Kidney (tissue), 14 donors: ENCODE data around the gene CSAD. TPM values are rescaled to one million over a fixed set of nuclear protein-coding genes. Genes with fewer than 3 reads are reported as not detected.

Source experiments
- DNase-seq, 5 donors: peaks; one replicate each; pipeline ENCODE4 v3.0.0-alpha.2; 2013 to 2020
- FAIRE-seq: peaks from 2 replicates; lab custom pipeline; 2012; peaks lifted over from hg19 to GRCh38; lab: Jason Lieb, UNC
- H3K27ac ChIP-seq, 2 donors: one replicate each; pipeline ENCODE4 v1.7.0; 2013; ENCODE audit warnings: low read depth in 2 of 2, low read length in 2 of 2, inconsistent platforms in 1 of 2
- H3K27me3 ChIP-seq: one replicate; pipeline ENCODE4 v1.7.1; 2013; ENCODE audit warnings: low read length, inconsistent platforms; ENCODE audit not compliant: control insufficient read depth, insufficient read depth
- H3K36me3 ChIP-seq, 3 donors: one replicate each; pipeline versions ENCODE4 v1.7.0 to v1.7.1; 2013; ENCODE audit warnings: low read length in 3 of 3, control low read depth in 1 of 3, inconsistent platforms in 1 of 3; ENCODE audit not compliant: insufficient read depth in 3 of 3, control insufficient read depth in 2 of 3
- H3K4me1 ChIP-seq, 3 donors: one replicate each; pipeline versions ENCODE4 v1.7.0 to v1.7.1; 2013; ENCODE audit warnings: low read length in 3 of 3, inconsistent platforms in 1 of 3, low read depth in 1 of 3; ENCODE audit not compliant: control insufficient read depth in 2 of 3, insufficient read depth in 2 of 3
- H3K4me3 ChIP-seq, 3 donors: one replicate each; pipeline versions ENCODE4 v1.7.0 to v1.8.1; 2013; ENCODE audit warnings: low read length in 3 of 3, control low read depth in 1 of 3, inconsistent platforms in 1 of 3
- H3K9ac ChIP-seq, 3 donors: one replicate each; pipeline versions ENCODE4 v1.7.0 to v1.7.1; 2013; ENCODE audit warnings: low read length in 3 of 3, control low read depth in 1 of 3, inconsistent platforms in 1 of 3
- H3K9me3 ChIP-seq, 3 donors: one replicate each; pipeline versions ENCODE4 v1.7.0 to v1.7.1; 2013; ENCODE audit warnings: low read length in 3 of 3, control low read depth in 1 of 3, inconsistent platforms in 1 of 3; ENCODE audit not compliant: control insufficient read depth in 2 of 3, insufficient read depth in 1 of 3
- intact Hi-C: fragments of 100-400 bp; cut with DNase I; formaldehyde crosslinking; loops from one replicate; pipeline ENCODE4 v1.11.1; 2022
- polyA plus RNA-seq: library from polyadenylated mRNA; stranded (reverse); fragments of 350-450 nt; fragmentation: Illumina TruSeq; extraction: RNeasy Lipid Tissue Mini Kit (QIAGEN cat#74804); gene quantifications from one replicate; pipeline ENCODE4 v1.2.3, GENCODE V29; 2014; ENCODE audit warnings: low read depth, low replicate concordance; ENCODE audit not compliant: insufficient read depth
- total RNA-seq: library from RNA; stranded (reverse); fragmentation: NEBNext Ultra II Directional; extraction: Animal tissue kit (Norgen Biotek cat#: 25700); gene quantifications from one replicate; pipeline ENCODE4 v1.2.1, GENCODE V29; 2021
- TF ChIP-seq, protein P1 (sequence below): IDR thresholded peaks from 3 replicates; pipeline ENCODE4 v1.5.1; 2012; ENCODE audit warnings: mild to moderate bottlenecking, moderate library complexity, borderline replicate concordance; ENCODE audit not compliant: insufficient read depth; ENCODE audit errors: extremely low read depth
- donor health status: control.
- donor health status: control.
- donor health status: control.
- donor health status: control.
- donor health status: control.
- donor health status: DM: yes; HTN: yes; CAD: no.
- donor health status: Normal renal cell carcinoma (clear cell type).

CSAD gene
- total and polyA plus RNA-seq, 2 donors from 2014 or later = 24.0 to 39.1 TPM

DNA sequence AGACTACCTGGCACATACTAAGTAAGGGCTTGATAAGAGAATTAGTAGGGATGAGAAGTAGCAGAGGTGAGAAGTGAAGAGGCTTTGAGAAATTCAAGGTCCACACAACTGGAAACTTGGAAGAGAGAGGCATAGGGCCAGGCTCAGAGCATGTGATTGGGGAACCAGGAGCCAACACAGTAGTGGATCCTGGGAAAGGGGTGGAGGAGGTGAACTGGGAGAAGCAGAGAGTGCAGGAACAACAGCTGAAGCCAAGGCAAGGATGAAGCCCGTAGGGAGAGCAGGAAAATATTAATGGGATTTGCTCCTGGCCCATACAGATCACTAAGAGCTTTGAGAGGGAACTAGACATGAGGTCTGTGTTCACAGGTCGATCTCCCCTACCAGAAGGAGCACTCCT is 27.7 kb upstream of the CSAD start:
- intact Hi-C loops = no loop called here
- Histone ChIP-seq H3K27me3 (no peaks in the 10 kb centered on the region), H3K4me1 (peaks cover 0 to 9% (median 0%) of the 10 kb centered on the region in 3 donors), H3K9ac (no peak overlapping the region), H3K4me3 (no peak overlapping the region), H3K9me3 (no peaks in the 10 kb centered on the region), H3K36me3 (peaks cover 0 to 5% (median 0%) of the 10 kb centered on the region in 3 donors), H3K27ac (no peak overlapping the region)
- FAIRE-seq (no peak), DNase-seq (no peak)
- TF ChIP-seq, protein P1, sequence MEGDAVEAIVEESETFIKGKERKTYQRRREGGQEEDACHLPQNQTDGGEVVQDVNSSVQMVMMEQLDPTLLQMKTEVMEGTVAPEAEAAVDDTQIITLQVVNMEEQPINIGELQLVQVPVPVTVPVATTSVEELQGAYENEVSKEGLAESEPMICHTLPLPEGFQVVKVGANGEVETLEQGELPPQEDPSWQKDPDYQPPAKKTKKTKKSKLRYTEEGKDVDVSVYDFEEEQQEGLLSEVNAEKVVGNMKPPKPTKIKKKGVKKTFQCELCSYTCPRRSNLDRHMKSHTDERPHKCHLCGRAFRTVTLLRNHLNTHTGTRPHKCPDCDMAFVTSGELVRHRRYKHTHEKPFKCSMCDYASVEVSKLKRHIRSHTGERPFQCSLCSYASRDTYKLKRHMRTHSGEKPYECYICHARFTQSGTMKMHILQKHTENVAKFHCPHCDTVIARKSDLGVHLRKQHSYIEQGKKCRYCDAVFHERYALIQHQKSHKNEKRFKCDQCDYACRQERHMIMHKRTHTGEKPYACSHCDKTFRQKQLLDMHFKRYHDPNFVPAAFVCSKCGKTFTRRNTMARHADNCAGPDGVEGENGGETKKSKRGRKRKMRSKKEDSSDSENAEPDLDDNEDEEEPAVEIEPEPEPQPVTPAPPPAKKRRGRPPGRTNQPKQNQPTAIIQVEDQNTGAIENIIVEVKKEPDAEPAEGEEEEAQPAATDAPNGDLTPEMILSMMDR = no peak

DNA sequence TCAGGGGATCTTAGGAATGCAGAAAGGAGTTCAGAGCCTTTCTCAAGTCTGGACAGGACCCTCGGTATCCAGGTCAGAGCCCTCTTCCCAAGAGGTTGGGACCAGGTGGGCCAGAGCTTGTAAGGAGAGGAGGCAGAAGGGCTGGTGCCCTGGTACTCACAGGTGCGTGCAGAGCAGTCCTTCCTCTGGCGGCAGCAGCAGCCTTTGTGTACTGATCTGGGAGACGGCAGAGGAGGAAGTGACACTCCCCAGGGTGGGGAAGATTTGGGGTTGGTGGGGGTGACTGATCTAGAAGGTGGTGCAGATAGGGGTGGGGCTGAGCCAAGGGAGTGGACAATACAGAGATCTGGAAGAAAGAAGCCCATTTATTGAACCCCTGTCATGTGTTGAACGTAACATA is 26.3 kb upstream of the CSAD start, which contains the start of gene ITGB7:
Gene ITGB7 (minus strand): TSS at position 210 of the 400 bp plus-strand sequence. CDS start 6,808 bp downstream, outside the sequence.
- no peak for DNase-seq
- no peaks in the 10 kb centered on the region for H3K9me3 ChIP-seq
- no peak within 1 kb of the TSS for H3K4me3 ChIP-seq
- intact Hi-C loops = no loop called here
- no peaks in the 10 kb centered on the region for H3K27me3 ChIP-seq
- no peak within 1 kb of the TSS for H3K27ac ChIP-seq
- H3K4me1 ChIP-seq = peaks cover 0 to 9% (median 0%) of the 10 kb centered on the region in 3 donors
- TF ChIP-seq, protein P1 = no peak
- no peak within 1 kb of the TSS for H3K9ac ChIP-seq
- peaks cover 0 to 5% (median 0%) of the 10 kb centered on the region in 3 donors for H3K36me3 ChIP-seq
- no peak for FAIRE-seq

DNA sequence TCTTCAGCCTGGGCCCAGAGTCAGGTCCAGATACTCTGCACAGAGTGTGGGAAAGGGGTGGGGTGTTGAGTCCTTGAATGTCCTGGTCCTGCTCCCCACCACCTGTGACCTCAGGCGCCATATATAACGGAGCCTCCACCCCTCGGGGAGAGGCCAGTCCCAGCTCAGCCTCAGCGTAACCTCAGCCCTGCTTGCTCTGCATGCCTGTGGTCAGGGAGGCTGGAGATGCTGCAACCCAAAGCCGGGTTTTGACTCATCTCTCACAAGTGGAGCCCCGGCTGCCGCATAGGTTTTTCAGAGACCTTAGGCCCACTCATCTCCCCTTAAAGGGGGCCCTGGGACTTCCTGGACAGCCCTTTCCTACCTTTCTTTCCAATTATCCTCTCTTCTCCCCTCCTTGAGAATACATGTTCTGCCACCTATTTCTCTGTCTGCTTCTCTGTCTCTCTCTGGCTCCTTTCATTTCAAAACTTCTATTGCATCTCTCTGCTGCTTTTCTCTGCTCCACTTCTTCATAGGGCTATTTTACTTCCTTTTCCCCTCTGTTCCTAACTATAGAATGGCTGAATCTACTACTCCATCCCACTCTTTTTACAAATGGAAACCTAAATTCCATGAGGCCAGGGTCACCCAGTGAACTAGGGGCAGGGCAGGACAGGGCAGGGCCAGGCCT is 25.2 kb upstream of the CSAD start:
- intact Hi-C loops = no loop called here
- Histone ChIP-seq H3K27me3 (no peaks in the 10 kb centered on the region), H3K9ac (no peak overlapping the region), H3K36me3 (peaks cover 0 to 2% (median 0%) of the 10 kb centered on the region in 3 donors), H3K4me1 (peaks cover 0 to 9% (median 0%) of the 10 kb centered on the region in 3 donors), H3K27ac (no peak overlapping the region), H3K9me3 (no peaks in the 10 kb centered on the region), H3K4me3 (no peak overlapping the region)
- TF ChIP-seq, protein P1 = no peak
- DNase-seq (peak in 1 of 5 donors; percentile 74), FAIRE-seq (no peak)
